Kidney (tissue), 14 donors: ENCODE data around the gene RERE. TPM values are rescaled to one million over a fixed set of nuclear protein-coding genes. Genes with fewer than 3 reads are reported as not detected.

Source experiments
- DNase-seq, 5 donors: peaks; one replicate each; pipeline ENCODE4 v3.0.0-alpha.2; 2013 to 2020
- FAIRE-seq: peaks from 2 replicates; lab custom pipeline; 2012; peaks lifted over from hg19 to GRCh38; lab: Jason Lieb, UNC
- H3K27ac ChIP-seq, 2 donors: one replicate each; pipeline ENCODE4 v1.7.0; 2013; ENCODE audit warnings: low read depth in 2 of 2, low read length in 2 of 2, inconsistent platforms in 1 of 2
- H3K27me3 ChIP-seq: one replicate; pipeline ENCODE4 v1.7.1; 2013; ENCODE audit warnings: low read length, inconsistent platforms; ENCODE audit not compliant: control insufficient read depth, insufficient read depth
- H3K36me3 ChIP-seq, 3 donors: one replicate each; pipeline versions ENCODE4 v1.7.0 to v1.7.1; 2013; ENCODE audit warnings: low read length in 3 of 3, control low read depth in 1 of 3, inconsistent platforms in 1 of 3; ENCODE audit not compliant: insufficient read depth in 3 of 3, control insufficient read depth in 2 of 3
- H3K4me1 ChIP-seq, 3 donors: one replicate each; pipeline versions ENCODE4 v1.7.0 to v1.7.1; 2013; ENCODE audit warnings: low read length in 3 of 3, inconsistent platforms in 1 of 3, low read depth in 1 of 3; ENCODE audit not compliant: control insufficient read depth in 2 of 3, insufficient read depth in 2 of 3
- H3K4me3 ChIP-seq, 3 donors: one replicate each; pipeline versions ENCODE4 v1.7.0 to v1.8.1; 2013; ENCODE audit warnings: low read length in 3 of 3, control low read depth in 1 of 3, inconsistent platforms in 1 of 3
- H3K9ac ChIP-seq, 3 donors: one replicate each; pipeline versions ENCODE4 v1.7.0 to v1.7.1; 2013; ENCODE audit warnings: low read length in 3 of 3, control low read depth in 1 of 3, inconsistent platforms in 1 of 3
- H3K9me3 ChIP-seq, 3 donors: one replicate each; pipeline versions ENCODE4 v1.7.0 to v1.7.1; 2013; ENCODE audit warnings: low read length in 3 of 3, control low read depth in 1 of 3, inconsistent platforms in 1 of 3; ENCODE audit not compliant: control insufficient read depth in 2 of 3, insufficient read depth in 1 of 3
- intact Hi-C: fragments of 100-400 bp; cut with DNase I; formaldehyde crosslinking; loops from one replicate; pipeline ENCODE4 v1.11.1; 2022
- polyA plus RNA-seq: library from polyadenylated mRNA; stranded (reverse); fragments of 350-450 nt; fragmentation: Illumina TruSeq; extraction: RNeasy Lipid Tissue Mini Kit (QIAGEN cat#74804); gene quantifications from one replicate; pipeline ENCODE4 v1.2.3, GENCODE V29; 2014; ENCODE audit warnings: low read depth, low replicate concordance; ENCODE audit not compliant: insufficient read depth
- total RNA-seq: library from RNA; stranded (reverse); fragmentation: NEBNext Ultra II Directional; extraction: Animal tissue kit (Norgen Biotek cat#: 25700); gene quantifications from one replicate; pipeline ENCODE4 v1.2.1, GENCODE V29; 2021
- TF ChIP-seq, protein P1 (sequence below): IDR thresholded peaks from 3 replicates; pipeline ENCODE4 v1.5.1; 2012; ENCODE audit warnings: mild to moderate bottlenecking, moderate library complexity, borderline replicate concordance; ENCODE audit not compliant: insufficient read depth; ENCODE audit errors: extremely low read depth
- donor health status: control.
- donor health status: control.
- donor health status: control.
- donor health status: control.
- donor health status: control.
- donor health status: DM: yes; HTN: yes; CAD: no.
- donor health status: Normal renal cell carcinoma (clear cell type).

RERE gene
- total and polyA plus RNA-seq, 2 donors from 2014 or later = 37.2 to 176 TPM

DNA sequence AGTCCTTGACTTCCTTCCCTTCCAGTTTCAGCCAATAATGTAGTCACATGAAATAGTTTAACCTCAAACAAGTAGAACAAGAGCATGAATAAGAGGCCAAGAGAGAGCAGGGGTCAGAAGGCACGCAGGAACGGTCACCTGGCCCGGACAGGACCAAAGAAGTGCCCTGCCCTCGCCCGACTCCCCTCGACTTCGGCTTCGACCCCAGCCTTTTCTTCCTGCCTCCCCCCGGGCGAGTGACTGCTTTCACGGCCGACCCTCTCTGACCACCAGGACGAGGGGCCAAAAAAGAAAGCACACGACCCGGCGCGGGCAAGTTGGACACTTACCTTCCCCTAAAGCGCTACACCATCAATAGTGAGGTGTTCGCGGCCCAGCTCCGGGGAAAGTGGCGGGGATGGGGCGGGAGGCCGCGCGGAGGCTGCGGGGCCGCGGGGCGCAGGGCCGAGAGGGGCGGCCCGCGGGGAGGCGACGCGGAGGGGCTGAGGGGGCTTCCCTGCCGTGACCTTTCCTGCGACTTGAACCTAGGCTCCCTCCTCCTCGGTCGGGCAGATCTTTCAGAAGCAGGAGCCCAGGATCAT lies 519 bp downstream of the RERE start:
- no peaks in the 10 kb centered on the region for H3K27me3 ChIP-seq
- FAIRE-seq = no peak

DNA sequence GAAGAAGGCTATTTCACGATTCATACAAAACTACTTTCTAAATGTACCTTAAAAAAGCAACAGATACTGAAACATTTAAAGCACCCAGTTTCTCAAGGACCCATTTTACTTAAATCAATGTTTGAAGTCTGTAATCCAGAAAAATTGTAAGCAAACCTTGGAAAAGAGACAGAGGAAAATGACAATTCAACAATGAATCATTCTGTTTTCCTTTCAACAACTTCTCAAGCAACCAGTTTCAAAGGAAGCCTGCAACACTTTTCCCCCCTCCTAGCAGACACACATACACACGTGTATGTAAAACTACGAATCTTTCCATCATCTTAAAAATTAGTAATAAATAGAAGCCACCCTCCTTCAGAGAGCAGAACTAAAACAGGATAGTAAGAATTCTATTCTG lies 1.2 kb downstream of the RERE start:
- H3K4me3 ChIP-seq = peak overlapping the region; percentile 64 to 94 (median 78)
- H3K36me3 ChIP-seq = no peaks in the 10 kb centered on the region
- FAIRE-seq = no peak
- peak overlapping the region; percentile 70 to 96 (median 74) for H3K9ac ChIP-seq
- H3K27me3 ChIP-seq = no peaks in the 10 kb centered on the region
- intact Hi-C loops = no loop called here
- peaks cover 9 to 23% (median 12%) of the 10 kb centered on the region in 3 donors for H3K4me1 ChIP-seq
- DNase-seq = peak in 2 of 5 donors; percentile 38 to 41
- TF ChIP-seq, protein P1, sequence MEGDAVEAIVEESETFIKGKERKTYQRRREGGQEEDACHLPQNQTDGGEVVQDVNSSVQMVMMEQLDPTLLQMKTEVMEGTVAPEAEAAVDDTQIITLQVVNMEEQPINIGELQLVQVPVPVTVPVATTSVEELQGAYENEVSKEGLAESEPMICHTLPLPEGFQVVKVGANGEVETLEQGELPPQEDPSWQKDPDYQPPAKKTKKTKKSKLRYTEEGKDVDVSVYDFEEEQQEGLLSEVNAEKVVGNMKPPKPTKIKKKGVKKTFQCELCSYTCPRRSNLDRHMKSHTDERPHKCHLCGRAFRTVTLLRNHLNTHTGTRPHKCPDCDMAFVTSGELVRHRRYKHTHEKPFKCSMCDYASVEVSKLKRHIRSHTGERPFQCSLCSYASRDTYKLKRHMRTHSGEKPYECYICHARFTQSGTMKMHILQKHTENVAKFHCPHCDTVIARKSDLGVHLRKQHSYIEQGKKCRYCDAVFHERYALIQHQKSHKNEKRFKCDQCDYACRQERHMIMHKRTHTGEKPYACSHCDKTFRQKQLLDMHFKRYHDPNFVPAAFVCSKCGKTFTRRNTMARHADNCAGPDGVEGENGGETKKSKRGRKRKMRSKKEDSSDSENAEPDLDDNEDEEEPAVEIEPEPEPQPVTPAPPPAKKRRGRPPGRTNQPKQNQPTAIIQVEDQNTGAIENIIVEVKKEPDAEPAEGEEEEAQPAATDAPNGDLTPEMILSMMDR = no peak
- H3K9me3 ChIP-seq = no peaks in the 10 kb centered on the region
- H3K27ac ChIP-seq = peak overlapping the region; percentile 94 to 98

More for the DNA sequence above, 519 bp downstream of the RERE start:
- H3K27ac ChIP-seq = peak overlapping the region; percentile 94 to 98
- peak overlapping the region; percentile 74 to 96 (median 79) for H3K9ac ChIP-seq
- H3K4me1 ChIP-seq = peaks cover 9 to 27% (median 16%) of the 10 kb centered on the region in 3 donors
- peak; percentile 23 to 81 (median 52) for DNase-seq
- no peaks in the 10 kb centered on the region for H3K36me3 ChIP-seq
- intact Hi-C loops = no loop called here
- peak overlapping the region; percentile 64 to 94 (median 78) for H3K4me3 ChIP-seq
- TF ChIP-seq, protein P1 = no peak
- H3K9me3 ChIP-seq = no peaks in the 10 kb centered on the region

DNA sequence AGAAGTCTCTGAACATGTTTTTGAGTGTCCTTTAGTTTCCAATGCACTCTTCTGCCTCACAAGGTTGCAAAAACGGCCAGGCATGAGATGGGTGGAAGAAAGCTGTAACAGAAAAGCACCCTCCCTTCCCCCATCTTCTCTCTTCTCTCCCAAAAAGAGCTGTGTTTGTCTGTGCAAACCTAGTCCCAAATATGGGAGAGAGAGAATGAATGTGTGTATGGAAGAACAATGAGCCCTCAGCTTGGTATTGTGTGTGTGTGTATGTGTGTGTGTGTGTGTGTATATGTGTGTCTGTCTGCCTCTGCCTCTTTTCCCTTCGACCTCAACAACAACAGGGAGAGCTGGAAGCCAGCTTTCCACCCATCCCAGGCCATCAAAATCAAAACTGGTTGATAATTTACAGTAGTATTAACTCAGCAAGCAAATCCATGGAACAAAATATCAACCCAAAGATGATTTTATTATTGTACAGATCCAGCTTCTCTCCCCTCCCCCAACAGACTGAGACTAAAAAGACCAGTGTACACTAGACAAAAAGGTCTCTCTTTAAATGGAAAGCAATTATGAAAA lies 1.8 kb downstream of the RERE start:
- H3K27ac ChIP-seq = peak overlapping the region; percentile 47 to 94
- peak overlapping the region in 2 of 3 donors; percentile 70 to 96 for H3K9ac ChIP-seq
- no peaks in the 10 kb centered on the region for H3K36me3 ChIP-seq
- TF ChIP-seq, protein P1 = no peak
- no peaks in the 10 kb centered on the region for H3K9me3 ChIP-seq
- FAIRE-seq = no peak
- DNase-seq = peak in 3 of 5 donors; percentile 27 to 58 (median 47)
- H3K27me3 ChIP-seq = no peaks in the 10 kb centered on the region
- peaks cover 9 to 23% (median 10%) of the 10 kb centered on the region in 3 donors for H3K4me1 ChIP-seq
- intact Hi-C loops = no loop called here
- H3K4me3 ChIP-seq = peak overlapping the region in 2 of 3 donors; percentile 78 to 94
